ENCODE data around the gene GSTO2. TPM values are rescaled to one million over a fixed set of nuclear protein-coding genes. Genes with fewer than 3 reads are reported as not detected.

The GSTO2 gene
- total RNA-seq, 1 donor from 2014 or later = 5.9 TPM

DNA sequence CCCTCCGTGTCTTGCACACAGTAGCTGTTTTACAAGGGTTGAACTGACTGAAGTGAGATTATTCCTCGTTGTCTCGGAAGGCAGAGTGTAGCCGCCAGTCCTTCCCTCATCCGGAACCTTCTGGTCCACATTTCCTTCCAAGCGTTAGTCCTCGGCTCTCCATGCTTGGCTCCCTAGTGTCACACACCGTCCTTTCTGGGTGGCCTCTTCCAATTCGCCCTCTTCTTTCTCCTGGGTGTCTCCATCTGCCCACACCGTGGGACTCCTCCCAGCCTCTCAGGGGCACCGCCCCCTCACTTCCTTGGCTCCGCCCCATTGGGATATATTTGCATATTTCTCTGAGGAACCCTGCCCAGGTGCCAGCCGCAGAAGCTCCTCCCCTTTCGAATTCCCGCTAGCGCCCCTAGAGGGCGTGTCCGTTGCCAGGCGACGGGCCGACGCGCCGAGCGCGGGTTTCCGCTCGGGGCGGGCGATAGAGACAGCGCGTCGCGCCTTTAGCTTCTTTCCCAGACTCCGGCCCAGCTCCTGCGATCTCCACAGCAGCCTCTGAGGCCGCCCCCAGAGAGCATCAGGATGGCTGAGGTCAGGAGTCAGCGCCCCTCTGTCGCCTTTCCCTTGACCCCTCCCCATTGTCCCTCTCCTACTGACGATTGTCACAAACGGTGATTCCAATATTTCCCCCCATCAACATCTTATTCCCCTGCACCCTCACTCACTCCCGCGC, 84.5 kb downstream of the GSTO2 start, which contains the start of gene CFAP58:
CFAP58 (plus strand) TSS at position 509 of the 724 bp plus-strand sequence; CDS start at position 574, 65 bp downstream.
- Mint-ChIP-seq H3K9me3 (ENCODE audit: unreplicated experiment) (no peaks in the 10 kb centered on the region), H3K4me1 (ENCODE audit: unreplicated experiment) (peaks cover 4% of the 10 kb centered on the region), H3K27ac (ENCODE audit: unreplicated experiment) (no peak within 1 kb of the TSS), H3K4me3 (ENCODE audit: unreplicated experiment) (peak within 1 kb of the TSS; percentile 86), H3K36me3 (ENCODE audit: low read depth, unreplicated experiment) (no peaks in the 10 kb centered on the region), H3K27me3 (ENCODE audit: unreplicated experiment) (peaks cover 3% of the 10 kb centered on the region)
- DNase-seq (ENCODE audit: low spot score) = peak; percentile 97
- TF ChIP-seq CTCF (IDR thresholded peaks at IDR 0.05; ENCODE audit: unreplicated experiment) = peak; percentile 90

Small RNA genes within 50 kb of the gene (microRNA-seq; reads per million reads assigned to microRNA genes)
- not detected for gene MIR4482 (ENCODE audit: unreplicated experiment)

Other genes starting within 250 kb of the GSTO2 start
- 4.2 TPM for gene COL17A1, start 183.3 kb upstream of the GSTO2 start, total RNA-seq (ENCODE audit: unreplicated experiment)
- 8.8 TPM for gene SFR1, start 147.0 kb upstream of the GSTO2 start, total RNA-seq (ENCODE audit: unreplicated experiment)
- 0.56 TPM for gene CFAP43, start 36.8 kb upstream of the GSTO2 start, total RNA-seq (ENCODE audit: unreplicated experiment)
- 121 TPM for gene GSTO1, start 14.3 kb upstream of the GSTO2 start, total RNA-seq (ENCODE audit: unreplicated experiment)
- gene ITPRIP, start 69.3 kb downstream of the GSTO2 start, total RNA-seq (ENCODE audit: unreplicated experiment) = 16.3 TPM
- gene CFAP58, start 84.6 kb downstream of the GSTO2 start, total RNA-seq (ENCODE audit: unreplicated experiment) = 0.28 TPM

All from endothelial cell (in vitro differentiated cells).